Naive B cell (primary cell): ENCODE data around the gene PLA2G12B. TPM values are rescaled to one million over a fixed set of nuclear protein-coding genes. Genes with fewer than 3 reads are reported as not detected.
"Not testable (repeated sequence)": the region's sequence is repeated elsewhere in the genome, so short reads cannot be mapped to it uniquely, and the experiment has no call there.

Experiments used
- ATAC-seq, 2 donors: fragments of 150-1000 bp; cut with Tn5 transposase; 2 replicates each; pipeline ENCODE4 v1.10.0; 2021; ENCODE audit warnings: low read depth in 2 of 2, mild to moderate bottlenecking in 2 of 2, moderate library complexity in 2 of 2
- DNase-seq: peaks from one replicate; pipeline ENCODE4 v3.0.0; 2022
- H3K27ac Mint-ChIP-seq, 6 donors: one replicate each; pipeline ENCODE4 v1.8.0; 2020 to 2022; ENCODE audit warnings: mild to moderate bottlenecking in 6 of 6, mixed read lengths in 6 of 6, moderate library complexity in 5 of 6, inconsistent platforms in 2 of 6
- H3K27me3 Mint-ChIP-seq, 3 donors: one replicate each; pipeline ENCODE4 v1.8.0; 2021 to 2022; ENCODE audit warnings: mixed read lengths in 3 of 3, mild to moderate bottlenecking in 1 of 3
- H3K36me3 Mint-ChIP-seq, 2 donors: one replicate each; pipeline ENCODE4 v1.8.0; 2020 to 2022; ENCODE audit warnings: mixed read lengths in 2 of 2, inconsistent platforms in 1 of 2, mild to moderate bottlenecking in 1 of 2
- H3K4me1 Mint-ChIP-seq, 3 donors: one replicate each; pipeline ENCODE4 v1.8.0; 2020 to 2022; ENCODE audit warnings: mixed read lengths in 3 of 3, inconsistent platforms in 1 of 3, mild to moderate bottlenecking in 1 of 3, moderate library complexity in 1 of 3
- H3K4me3 Mint-ChIP-seq, 8 donors: one replicate each; pipeline ENCODE4 v1.8.0; 2020 to 2022; ENCODE audit warnings: mild to moderate bottlenecking in 8 of 8, mixed read lengths in 8 of 8, moderate library complexity in 8 of 8, inconsistent platforms in 2 of 8
- H3K9me3 Mint-ChIP-seq, 7 donors: one replicate each; pipeline ENCODE4 v1.8.0; 2020 to 2022; ENCODE audit warnings: mixed read lengths in 7 of 7, mild to moderate bottlenecking in 5 of 7, inconsistent platforms in 2 of 7, moderate library complexity in 1 of 7
- polyA plus RNA-seq, 6 donors: library from polyadenylated mRNA; unstranded; fragments of 300-500 nt; fragmentation: Illumina TruSeq; gene quantifications; one replicate each; pipeline ENCODE4 v1.2.3, GENCODE V29; 2021; ENCODE audit warnings: low read depth in 6 of 6

The PLA2G12B gene
- not detected for polyA plus RNA-seq

GRCh38 chr10:72954596-72955554, at the start of gene PLA2G12B:
Gene PLA2G12B, minus strand, starts transcription at chr10:72954806. Its CDS starts 121 bp downstream, at chr10:72954685.
- Mint-ChIP-seq H3K36me3 (no peaks in the 10 kb centered on the region), H3K9me3 (no peaks in the 10 kb centered on the region), H3K27me3 (peaks cover 0 to 14% (median 10%) of the 10 kb centered on the region in 3 donors), H3K27ac (no peak within 1 kb of the TSS), H3K4me3 (no peak within 1 kb of the TSS), H3K4me1 (no peaks in the 10 kb centered on the region)
- ATAC-seq: no peak
- no peak for DNase-seq

GRCh38 chr10:73003822-73004221, 49.2 kb upstream of the PLA2G12B start:
- no peak for ATAC-seq
- peaks cover 4 to 18% of the 10 kb centered on the region in 2 donors for H3K36me3 Mint-ChIP-seq
- no peaks in the 10 kb centered on the region for H3K27me3 Mint-ChIP-seq
- no peak overlapping the region for H3K4me3 Mint-ChIP-seq
- H3K27ac Mint-ChIP-seq: no peak overlapping the region
- H3K4me1 Mint-ChIP-seq: no peaks in the 10 kb centered on the region
- peaks cover 0 to 6% (median 0%) of the 10 kb centered on the region in 7 donors for H3K9me3 Mint-ChIP-seq
- DNase-seq: no peak

- Mint-ChIP-seq H3K36me3 (peaks cover 0 to 13% of the 10 kb centered on the region in 2 donors), H3K4me1 (no peaks in the 10 kb centered on the region), H3K9me3 (peaks cover 3 to 20% (median 6%) of the 10 kb centered on the region in 7 donors), H3K27ac (peak overlapping the region in 2 of 6 donors; percentile 16 to 71), H3K4me3 (no peak overlapping the region), H3K27me3 (no peaks in the 10 kb centered on the region)
- DNase-seq (no peak), ATAC-seq (no peak)
Measured at GRCh38 chr10:73000973-73001372, 46.4 kb upstream of the PLA2G12B start.

GRCh38 chr10:72997099-72997498, 42.5 kb upstream of the PLA2G12B start:
- no peak overlapping the region for H3K27ac Mint-ChIP-seq
- no peaks in the 10 kb centered on the region for H3K4me1 Mint-ChIP-seq
- no peak for DNase-seq
- H3K4me3 Mint-ChIP-seq: no peak overlapping the region
- ATAC-seq: no peak
- H3K27me3 Mint-ChIP-seq: no peaks in the 10 kb centered on the region
- H3K36me3 Mint-ChIP-seq: peaks cover 9 to 20% of the 10 kb centered on the region in 2 donors
- peaks cover 5 to 32% (median 11%) of the 10 kb centered on the region in 7 donors for H3K9me3 Mint-ChIP-seq

- Mint-ChIP-seq H3K9me3 (peaks cover 5 to 38% (median 11%) of the 10 kb centered on the region in 7 donors), H3K36me3 (peaks cover 9 to 24% of the 10 kb centered on the region in 2 donors), H3K4me3 (peak overlapping the region in 1 of 8 donors; percentile 6)
- not testable (repeated sequence) for H3K27ac Mint-ChIP-seq, DNase-seq, H3K4me1 Mint-ChIP-seq, ATAC-seq, H3K27me3 Mint-ChIP-seq
Measured at GRCh38 chr10:72995459-72995858, 40.9 kb upstream of the PLA2G12B start.

- not testable (repeated sequence) for H3K4me1 Mint-ChIP-seq, H3K4me3 Mint-ChIP-seq, H3K27ac Mint-ChIP-seq, DNase-seq, ATAC-seq, H3K27me3 Mint-ChIP-seq
- H3K36me3 Mint-ChIP-seq: peaks cover 9 to 15% of the 10 kb centered on the region in 2 donors
- H3K9me3 Mint-ChIP-seq: peaks cover 0 to 13% (median 2%) of the 10 kb centered on the region in 7 donors
Measured at GRCh38 chr10:72989771-72990170, 35.2 kb upstream of the PLA2G12B start.

GRCh38 chr10:72984618-72985017, 30.0 kb upstream of the PLA2G12B start:
- not testable (repeated sequence) for H3K27ac Mint-ChIP-seq, H3K4me3 Mint-ChIP-seq, ATAC-seq, DNase-seq, H3K4me1 Mint-ChIP-seq
- Mint-ChIP-seq H3K9me3 (peaks cover 12 to 31% (median 20%) of the 10 kb centered on the region in 7 donors), H3K36me3 (peaks cover 3 to 10% of the 10 kb centered on the region in 2 donors), H3K27me3 (peaks cover 0 to 20% (median 18%) of the 10 kb centered on the region in 3 donors)

GRCh38 chr10:72981882-72982529, 27.4 kb upstream of the PLA2G12B start:
- no peaks in the 10 kb centered on the region for H3K4me1 Mint-ChIP-seq
- ATAC-seq (no peak), DNase-seq (no peak)
- no peak overlapping the region for H3K4me3 Mint-ChIP-seq
- H3K9me3 Mint-ChIP-seq: peaks cover 23 to 56% (median 40%) of the 10 kb centered on the region in 7 donors
- H3K27me3 Mint-ChIP-seq: peaks cover 2 to 41% (median 21%) of the 10 kb centered on the region in 3 donors
- H3K27ac Mint-ChIP-seq: no peak overlapping the region
- peaks cover 10 to 36% of the 10 kb centered on the region in 2 donors for H3K36me3 Mint-ChIP-seq

- DNase-seq: no peak
- H3K9me3 Mint-ChIP-seq: peaks cover 23 to 64% (median 47%) of the 10 kb centered on the region in 7 donors
- peaks cover 13 to 40% of the 10 kb centered on the region in 2 donors for H3K36me3 Mint-ChIP-seq
- peak overlapping the region in 1 of 6 donors; percentile 18 for H3K27ac Mint-ChIP-seq
- H3K4me3 Mint-ChIP-seq: no peak overlapping the region
- H3K27me3 Mint-ChIP-seq: peaks cover 4 to 45% (median 21%) of the 10 kb centered on the region in 3 donors
- ATAC-seq: no peak
- H3K4me1 Mint-ChIP-seq: no peaks in the 10 kb centered on the region
Measured at GRCh38 chr10:72981028-72981881, 26.6 kb upstream of the PLA2G12B start.

GRCh38 chr10:72980348-72980747, 25.7 kb upstream of the PLA2G12B start:
- Mint-ChIP-seq H3K36me3 (peaks cover 13 to 40% of the 10 kb centered on the region in 2 donors), H3K4me1 (no peaks in the 10 kb centered on the region), H3K9me3 (peaks cover 25 to 73% (median 56%) of the 10 kb centered on the region in 7 donors), H3K27ac (no peak overlapping the region), H3K4me3 (no peak overlapping the region), H3K27me3 (peaks cover 8 to 53% (median 21%) of the 10 kb centered on the region in 3 donors)
- DNase-seq (no peak), ATAC-seq (no peak)

GRCh38 chr10:72979709-72980108, 25.1 kb upstream of the PLA2G12B start:
- DNase-seq: no peak
- Mint-ChIP-seq H3K4me3 (no peak overlapping the region), H3K4me1 (no peaks in the 10 kb centered on the region), H3K36me3 (peaks cover 13 to 40% of the 10 kb centered on the region in 2 donors), H3K27ac (peak overlapping the region in 1 of 6 donors; percentile 44), H3K27me3 (peaks cover 8 to 58% (median 21%) of the 10 kb centered on the region in 3 donors), H3K9me3 (peaks cover 27 to 79% (median 61%) of the 10 kb centered on the region in 7 donors)
- ATAC-seq: no peak

GRCh38 chr10:72976886-72977285, 22.3 kb upstream of the PLA2G12B start:
- peaks cover 8 to 55% (median 13%) of the 10 kb centered on the region in 3 donors for H3K27me3 Mint-ChIP-seq
- DNase-seq (no peak), ATAC-seq (no peak)
- H3K27ac Mint-ChIP-seq: no peak overlapping the region
- peaks cover 22 to 68% (median 57%) of the 10 kb centered on the region in 7 donors for H3K9me3 Mint-ChIP-seq
- no peak overlapping the region for H3K4me3 Mint-ChIP-seq
- H3K36me3 Mint-ChIP-seq: peaks cover 13 to 40% of the 10 kb centered on the region in 2 donors
- H3K4me1 Mint-ChIP-seq: no peaks in the 10 kb centered on the region
